HepG2 (cell line): ENCODE measurements around the gene ZFHX3. TPM values are rescaled to one million over a fixed set of nuclear protein-coding genes. Genes with fewer than 3 reads are reported as not detected.

Experiments
- ATAC-seq: fragments of 200-7000 bp; cut with Tn5 transposase; 3 replicates; pipeline ENCODE4 v1.9.1; 2020; ENCODE audit warnings: mild to moderate bottlenecking, moderate library complexity
- BruUV-seq: library from RNA; stranded (reverse); fragments of 400-500 nt; replicated peaks from 2 replicates; lab custom pipeline; 2021; lab: Mats Ljungman, UMichigan
- CTCF ChIA-PET: fragments of 300-600 bp; formaldehyde crosslinking; extraction: SDS; loops from one replicate; lab custom pipeline; 2021; ENCODE audit warnings: low total read pairs, inconsistent platforms, low intra/inter-chr PET ratio; lab: Yijun Ruan, JAX
- POLR2A ChIA-PET: fragments of 350-600 bp; sonication (Branson Sonifier 250); formaldehyde crosslinking; loops from one replicate; lab custom pipeline; 2020; ENCODE audit warnings: antibody characterized with exemption, inconsistent platforms; lab: Yijun Ruan, JAX
- DNase-seq: peaks from one replicate; pipeline ENCODE4 v3.0.0-alpha.2; 2015; ENCODE audit warnings: low spot score
- FAIRE-seq: peaks from 3 replicates; lab custom pipeline; 2011; peaks lifted over from hg19 to GRCh38; lab: Jason Lieb, UNC
- H2AFZ ChIP-seq: one replicate; pipeline ENCODE4 v1.6.1; 2011; ENCODE audit warnings: low read length, inconsistent platforms
- H3K27ac ChIP-seq: fragments of 300-600 bp; 3 replicates; pipeline ENCODE4 v1.8.0; 2011; ENCODE audit warnings: mixed run types, mild to moderate bottlenecking, mixed read lengths, low read length, inconsistent platforms; ENCODE audit not compliant: insufficient read depth; ENCODE audit errors: extremely low read length
- H3K27me3 ChIP-seq, 2 experiments: fragments of 200-600 bp in 1 of 2; 2 replicates in 1 of 2; 3 replicates in 1 of 2; pipeline versions ENCODE4 v1.6.0 to v1.8.0; 2011; ENCODE audit warnings: low read length in 2 of 2, mild to moderate bottlenecking in 2 of 2, moderate library complexity in 2 of 2, inconsistent platforms in 1 of 2; ENCODE audit not compliant: insufficient read depth in 2 of 2, control insufficient read depth in 1 of 2
- H3K36me3 ChIP-seq, 2 experiments: fragments of 200-600 bp in 1 of 2; replicated peaks in 1 of 2; 2 replicates in 1 of 2; 3 replicates in 1 of 2; pipeline versions ENCODE4 v1.5.1 to v1.8.0; 2011; ENCODE audit warnings: low read length in 2 of 2, inconsistent platforms in 1 of 2; ENCODE audit not compliant: insufficient read depth in 2 of 2, control insufficient read depth in 1 of 2
- H3K4me1 ChIP-seq: 2 replicates; pipeline ENCODE4 v1.5.1; 2012; ENCODE audit warnings: low read length, inconsistent platforms; ENCODE audit not compliant: insufficient read depth
- H3K4me2 ChIP-seq: 2 replicates; pipeline ENCODE4 v1.6.0; 2011; ENCODE audit warnings: low read depth, low read length, inconsistent platforms
- H3K4me3 ChIP-seq, 3 experiments: fragments of 200-600 bp in 1 of 3; sonication (generic), shearing (Covaris generic) in 1 of 3; replicated peaks in 1 of 3; 2 replicates each; pipeline ENCODE4 v1.5.1; 2011 to 2016; ENCODE audit warnings: low read length in 3 of 3, inconsistent platforms in 2 of 3, low read depth in 2 of 3, mild to moderate bottlenecking in 2 of 3, control low read depth in 1 of 3, mixed read lengths in 1 of 3; ENCODE audit not compliant: insufficient read depth in 1 of 3
- H3K79me2 ChIP-seq: one replicate; pipeline ENCODE4 v1.6.1; 2011; ENCODE audit warnings: low read length, inconsistent platforms; ENCODE audit not compliant: insufficient read depth
- H3K9ac ChIP-seq: 2 replicates; pipeline ENCODE4 v1.6.0; 2011; ENCODE audit warnings: mild to moderate bottlenecking, low read depth, low read length, inconsistent platforms; ENCODE audit not compliant: insufficient read depth
- H3K9me3 ChIP-seq: 2 replicates; pipeline ENCODE4 v1.5.1; 2012; ENCODE audit warnings: mild to moderate bottlenecking, low read length
- H4K20me1 ChIP-seq: 2 replicates; pipeline ENCODE4 v1.6.0; 2011; ENCODE audit warnings: inconsistent platforms, mild to moderate bottlenecking, low read length, moderate library complexity; ENCODE audit not compliant: insufficient read depth
- CEBPG ChIP-seq: IDR thresholded peaks from 2 replicates; pipeline ENCODE4 v1.6.1; 2016
- RARG ChIP-seq: sonication (generic); formaldehyde crosslinking; IDR thresholded peaks from 2 replicates; pipeline ENCODE4 v1.4.0; 2020; ENCODE audit warnings: low read depth, mild to moderate bottlenecking, missing genetic modification reagents
- REPIN1 ChIP-seq: sonication (generic); formaldehyde crosslinking; IDR thresholded peaks from 2 replicates; pipeline ENCODE4 v1.8.0; 2022; ENCODE audit warnings: missing genetic modification reagents, low read depth, mild to moderate bottlenecking, borderline replicate concordance
- YEATS2 ChIP-seq: sonication (generic); formaldehyde crosslinking; IDR thresholded peaks from 2 replicates; pipeline ENCODE4 v1.4.0; 2020; ENCODE audit warnings: missing genetic modification reagents, borderline replicate concordance
- ZNF558 ChIP-seq: sonication (generic); formaldehyde crosslinking; IDR thresholded peaks from 2 replicates; pipeline ENCODE4 v1.9.0; 2022; ENCODE audit warnings: mild to moderate bottlenecking, missing genetic modification reagents, borderline replicate concordance
- ZNF569 ChIP-seq: sonication (generic); formaldehyde crosslinking; IDR thresholded peaks from 2 replicates; pipeline ENCODE4 v1.5.0; 2020; ENCODE audit warnings: mild to moderate bottlenecking, missing genetic modification reagents, moderate library complexity, borderline replicate concordance
- ZNF577 ChIP-seq: sonication (generic); formaldehyde crosslinking; IDR thresholded peaks from 2 replicates; pipeline ENCODE4 v1.4.0; 2020; ENCODE audit warnings: mild to moderate bottlenecking, low read depth, missing genetic modification reagents, borderline replicate concordance
- ZNF768 ChIP-seq: sonication (generic); formaldehyde crosslinking; IDR thresholded peaks from 2 replicates; pipeline ENCODE4 v1.4.0; 2020; ENCODE audit warnings: missing genetic modification reagents
- WGBS: methylation state at CpG from one replicate; pipeline ENCODE4 v1.1.6; 2017; ENCODE audit warnings: low lambda C conversion rate; 5-methylcytosine and 5-hydroxymethylcytosine counted together
- in situ Hi-C: cut with HindIII; loops from 2 replicates; pipeline ENCODE4 v1.10.0; 2017; ENCODE audit warnings: low pct_unique_long_range_greater_than_20kb; ENCODE audit not compliant: extremely low pct_ligation_motif_present
- intact Hi-C: fragments of 100-400 bp; cut with micrococcal nuclease; formaldehyde crosslinking; loops from one replicate; pipeline ENCODE4 v1.10.0; 2022; ENCODE audit not compliant: unreplicated experiment
- polyA plus RNA-seq, 8 experiments: library from polyadenylated mRNA; depleted of rRNA in 3 of 8; stranded (reverse) in 7 of 8; unstranded in 1 of 8; fragments of >200 nt; fragmentation: Illumina TruSeq in 4 of 8; extraction: Trizol in 4 of 8; gene quantifications; 2 replicates each; pipeline versions ENCODE4 v1.2.1 to v1.2.3, GENCODE V29; 2011 to 2016; ENCODE audit warnings: low read depth in 4 of 8, missing spikeins in 1 of 8, mixed read lengths in 1 of 8; ENCODE audit not compliant: insufficient read depth in 1 of 8
- total RNA-seq, 5 experiments: library from RNA; depleted of rRNA; stranded (reverse); fragments of >200 nt; fragmentation: Illumina TruSeq; extraction: Trizol; gene quantifications; 2 replicates each; pipeline ENCODE4 v1.2.3, GENCODE V29; 2016; ENCODE audit warnings: low read depth in 1 of 5
- TF ChIP-seq, protein P1 (sequence below): sonication (generic); formaldehyde crosslinking; IDR thresholded peaks from 2 replicates; pipeline ENCODE4 v1.4.0; 2020; ENCODE audit warnings: missing genetic modification reagents, low read depth, mild to moderate bottlenecking, borderline replicate concordance
- TF ChIP-seq, protein P2 (sequence below): sonication (generic); formaldehyde crosslinking; IDR thresholded peaks from 2 replicates; pipeline ENCODE4 v1.5.0; 2020; ENCODE audit warnings: mild to moderate bottlenecking, missing genetic modification reagents, borderline replicate concordance

Gene ZFHX3
- total and polyA plus RNA-seq, 2 of the 13 experiments (the other 11 are each of a cell fraction or from before 2014, with no cell fraction given), result 5.0 to 6.0 TPM

DNA sequence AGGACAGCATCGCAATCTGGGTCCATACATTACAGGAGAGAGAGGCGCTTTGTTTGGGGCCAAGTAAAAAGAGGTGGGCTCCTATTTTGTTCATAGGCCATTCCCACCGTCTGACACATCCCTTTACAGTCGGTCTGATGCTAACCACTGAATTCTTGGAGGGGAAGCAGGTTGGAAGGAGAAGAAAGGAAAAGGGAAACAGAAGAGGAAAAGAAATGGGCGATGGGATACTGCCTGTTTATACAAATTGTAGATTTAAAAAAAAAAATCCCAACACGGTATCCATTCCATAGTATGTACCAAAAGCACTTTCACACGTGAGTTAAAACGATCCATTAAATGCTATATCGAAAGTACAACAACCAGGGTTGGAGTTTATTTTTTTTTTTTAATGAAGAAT is 4.0 kb upstream of the ZFHX3 start:
- Histone ChIP-seq H4K20me1 (no peaks in the 10 kb centered on the region), H3K36me3 (no peaks in the 10 kb centered on the region), H3K4me1 (peaks cover 75% of the 10 kb centered on the region), H3K79me2 (peaks cover 93% of the 10 kb centered on the region), H3K9me3 (no peaks in the 10 kb centered on the region), H3K9ac (0 out of 2 replicates have a peak overlapping the region, but pooled peaks have one; percentile 4)
- FAIRE-seq, result no peak
- no peak for ATAC-seq
- BruUV-seq, result no TSS peak
- intact Hi-C loops, result loop anchor here (1.0 kb wide), 1 partner anchor 127 kb away; no protein-coding TSS in a partner anchor
- TF ChIP-seq ZNF577 (CRISPR knock-in tag), result no peak
- TF ChIP-seq, protein P1, sequence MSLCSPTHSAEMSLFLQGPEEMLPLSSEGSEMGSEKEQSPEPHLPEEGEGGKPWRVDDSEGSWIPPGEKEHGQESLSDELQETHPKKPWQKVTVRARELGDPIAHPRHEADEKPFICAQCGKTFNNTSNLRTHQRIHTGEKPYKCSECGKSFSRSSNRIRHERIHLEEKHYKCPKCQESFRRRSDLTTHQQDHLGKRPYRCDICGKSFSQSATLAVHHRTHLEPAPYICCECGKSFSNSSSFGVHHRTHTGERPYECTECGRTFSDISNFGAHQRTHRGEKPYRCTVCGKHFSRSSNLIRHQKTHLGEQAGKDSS (CRISPR knock-in tag), result no peak
- no peak for TF ChIP-seq RARG (CRISPR knock-in tag)
- no peak for TF ChIP-seq ZNF768 (CRISPR knock-in tag)
- no peak for TF ChIP-seq REPIN1 (CRISPR knock-in tag)
- TF ChIP-seq, protein P2, sequence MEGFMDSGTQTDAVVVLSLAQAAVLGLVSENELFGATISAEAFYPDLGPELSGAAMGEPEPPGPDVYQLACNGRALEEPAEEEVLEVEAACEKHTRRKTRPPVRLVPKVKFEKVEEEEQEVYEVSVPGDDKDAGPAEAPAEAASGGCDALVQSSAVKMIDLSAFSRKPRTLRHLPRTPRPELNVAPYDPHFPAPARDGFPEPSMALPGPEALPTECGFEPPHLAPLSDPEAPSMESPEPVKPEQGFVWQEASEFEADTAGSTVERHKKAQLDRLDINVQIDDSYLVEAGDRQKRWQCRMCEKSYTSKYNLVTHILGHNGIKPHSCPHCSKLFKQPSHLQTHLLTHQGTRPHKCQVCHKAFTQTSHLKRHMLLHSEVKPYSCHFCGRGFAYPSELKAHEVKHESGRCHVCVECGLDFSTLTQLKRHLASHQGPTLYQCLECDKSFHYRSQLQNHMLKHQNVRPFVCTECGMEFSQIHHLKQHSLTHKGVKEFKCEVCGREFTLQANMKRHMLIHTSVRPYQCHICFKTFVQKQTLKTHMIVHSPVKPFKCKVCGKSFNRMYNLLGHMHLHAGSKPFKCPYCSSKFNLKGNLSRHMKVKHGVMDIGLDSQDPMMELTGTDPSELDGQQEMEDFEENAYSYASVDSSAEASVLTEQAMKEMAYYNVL (CRISPR knock-in tag), result no peak
- no peak for TF ChIP-seq ZNF569 (CRISPR knock-in tag)
- TF ChIP-seq YEATS2 (CRISPR knock-in tag), result no peak
- TF ChIP-seq CEBPG (CRISPR knock-in tag), result no peak
- no peak for TF ChIP-seq ZNF558 (CRISPR knock-in tag)
- TF ChIP-seq, all 625 proteins: peak for 0
- WGBS, result 93% methylated on average over 9 of the region's 9 CpGs
- ChIA-PET CTCF (no interaction called here), POLR2A (no interaction called here)
- H3K27ac ChIP-seq, result no peak overlapping the region
- H2AFZ ChIP-seq, result no peak overlapping the region
- H3K27me3 ChIP-seq, result no peaks in the 10 kb centered on the region; a peak in 2 of 5 replicates
- no peak overlapping the region for H3K4me2 ChIP-seq
- H3K4me3 ChIP-seq, result no peak overlapping the region
- in situ Hi-C loops, result no loop called here
- no peak for DNase-seq
